ENCODE results near the gene ZNF17.
A peak's percentile ranks its signal among the peaks of the same experiment; 100 is the strongest.

Gene ZNF17

GRCh38 chr19:57376151-57376550 lies 34.8 kb upstream of the ZNF17 start:
- H3K4me3 ChIP-seq (ENCODE audit: low read depth, low read length), result no peak overlapping the region
- no peak for TF ChIP-seq CTCF (IDR thresholded peaks at IDR 0.05; ENCODE audit: borderline replicate concordance, insufficient read depth, low read depth, low read length)

- no peak overlapping the region for H3K4me3 ChIP-seq (ENCODE audit: low read depth, low read length)
- TF ChIP-seq CTCF (IDR thresholded peaks at IDR 0.05; ENCODE audit: borderline replicate concordance, insufficient read depth, low read depth, low read length), result no peak
Measured at GRCh38 chr19:57377498-57378146, 33.3 kb upstream of the ZNF17 start.

GRCh38 chr19:57380923-57381322 lies 30.0 kb upstream of the ZNF17 start:
- no peak overlapping the region for H3K4me3 ChIP-seq (ENCODE audit: low read depth, low read length)
- no peak for TF ChIP-seq CTCF (IDR thresholded peaks at IDR 0.05; ENCODE audit: borderline replicate concordance, insufficient read depth, low read depth, low read length)

- H3K4me3 ChIP-seq (ENCODE audit: low read depth, low read length), result no peak overlapping the region
- no peak for TF ChIP-seq CTCF (IDR thresholded peaks at IDR 0.05; ENCODE audit: borderline replicate concordance, insufficient read depth, low read depth, low read length)
Measured at GRCh38 chr19:57382806-57383488, 28.0 kb upstream of the ZNF17 start.

GRCh38 chr19:57389194-57389729 lies 21.7 kb upstream of the ZNF17 start:
- no peak for TF ChIP-seq CTCF (IDR thresholded peaks at IDR 0.05; ENCODE audit: borderline replicate concordance, insufficient read depth, low read depth, low read length)
- H3K4me3 ChIP-seq (ENCODE audit: low read depth, low read length), result peak overlapping the region; percentile 27

- peak within 1 kb of the TSS; percentile 75 for H3K4me3 ChIP-seq (ENCODE audit: low read depth, low read length)
- no peak for TF ChIP-seq CTCF (IDR thresholded peaks at IDR 0.05; ENCODE audit: borderline replicate concordance, insufficient read depth, low read depth, low read length)
Measured at GRCh38 chr19:57389730-57390598, 21.0 kb upstream of the ZNF17 start, which contains the start of gene ZNF548. Gene ZNF548, plus strand, starts transcription at chr19:57389854. Its CDS starts 246 bp downstream, at chr19:57390100.
